Gastroesophageal sphincter (tissue), 2 donors: Measurements from ENCODE around the gene PPM1H.

Experiments used
- POLR2A ChIP-seq, 2 donors: fragments of 450-650 bp; IDR thresholded peaks; one replicate each; pipeline ENCODE4 v1.6.1; 2017; ENCODE audit warnings: antibody characterized with exemption in 2 of 2, mild to moderate bottlenecking in 2 of 2, moderate library complexity in 1 of 2
- POLR2AphosphoS5 ChIP-seq: sonication (generic); formaldehyde crosslinking; IDR thresholded peaks from one replicate; pipeline ENCODE4 v1.6.1; 2017; ENCODE audit warnings: antibody characterized with exemption

- TF ChIP-seq POLR2AphosphoS5 (no peak), POLR2A (IDR thresholded peaks at IDR 0.05) (no peak)
Measured at GRCh38 chr12:62597253-62597652, 337.7 kb downstream of the PPM1H start.
